DMS79 (cell line): ENCODE results near the gene TNNT3.

Experiments used
- DNase-seq: peaks from one replicate; lab custom pipeline; 2025; lab: John Stamatoyannopoulos, UW

Gene TNNT3

GRCh38 chr11:1896923-1897322 lies 22.6 kb upstream of the TNNT3 start:
- no peak for DNase-seq

- no peak for DNase-seq
These were observed 20.4 kb upstream of the TNNT3 start for GRCh38 chr11:1899090-1899489.

GRCh38 chr11:1899686-1900085 lies 19.8 kb upstream of the TNNT3 start:
- DNase-seq = no peak

DNA sequence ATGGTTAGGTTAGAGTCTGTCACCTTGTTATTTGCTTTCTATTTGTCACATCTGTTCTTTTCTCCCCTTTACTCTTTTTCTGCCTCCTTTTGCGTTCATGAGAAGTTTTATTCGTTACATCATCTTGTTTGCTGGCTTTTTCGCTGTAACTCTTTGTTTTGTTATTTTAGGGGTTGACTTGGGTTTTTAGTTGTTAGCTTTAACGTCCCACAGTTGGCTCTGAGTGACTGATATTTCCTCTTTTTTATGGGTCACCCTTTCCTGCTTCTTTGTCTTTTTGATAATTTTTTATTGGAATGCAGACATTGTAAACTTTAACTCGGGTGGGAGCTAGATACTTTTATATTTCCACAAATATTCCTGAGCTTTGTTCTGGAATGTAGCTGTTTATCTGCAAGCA lies 13.3 kb upstream of the TNNT3 start:
- no peak for DNase-seq

DNA sequence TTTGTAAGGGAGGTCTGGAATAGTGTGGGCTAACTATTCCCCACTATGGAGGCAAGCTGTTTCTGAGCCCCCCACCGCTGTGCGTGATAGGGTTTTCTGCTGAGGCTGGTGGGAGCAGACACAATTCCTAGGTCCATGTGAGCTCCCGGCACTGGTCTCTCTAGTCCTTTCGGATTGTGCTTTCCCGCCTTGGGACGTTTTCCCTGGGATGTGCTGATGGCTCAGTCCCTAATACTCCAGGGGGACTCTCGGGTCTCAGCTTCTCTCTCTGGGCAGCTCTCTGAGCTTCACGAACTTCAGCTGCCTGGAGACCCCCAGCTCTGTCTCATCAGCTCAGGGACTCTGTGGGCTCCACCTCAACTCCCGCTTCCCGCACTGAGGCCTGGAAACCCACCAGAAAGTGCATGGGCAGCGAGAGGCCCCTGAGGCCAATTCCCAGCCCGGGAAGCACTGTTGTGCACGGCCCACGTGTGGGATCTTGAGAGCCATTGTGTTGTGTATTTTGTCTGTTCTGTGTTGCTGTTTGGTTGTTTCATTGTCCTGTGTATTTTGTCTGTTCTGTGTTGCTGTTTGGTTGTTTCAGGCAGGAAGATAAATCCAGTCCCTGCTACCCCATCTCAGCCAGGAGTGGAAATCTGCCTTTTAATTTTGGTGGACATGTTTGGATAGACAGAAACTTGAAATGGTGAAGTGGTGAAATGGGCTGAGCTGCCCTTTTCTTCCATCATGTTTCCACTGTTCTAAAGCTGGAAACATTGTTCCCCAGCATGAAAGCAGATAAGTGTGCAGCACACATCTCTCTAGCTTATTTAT lies 12.7 kb upstream of the TNNT3 start:
- no peak for DNase-seq

DNA sequence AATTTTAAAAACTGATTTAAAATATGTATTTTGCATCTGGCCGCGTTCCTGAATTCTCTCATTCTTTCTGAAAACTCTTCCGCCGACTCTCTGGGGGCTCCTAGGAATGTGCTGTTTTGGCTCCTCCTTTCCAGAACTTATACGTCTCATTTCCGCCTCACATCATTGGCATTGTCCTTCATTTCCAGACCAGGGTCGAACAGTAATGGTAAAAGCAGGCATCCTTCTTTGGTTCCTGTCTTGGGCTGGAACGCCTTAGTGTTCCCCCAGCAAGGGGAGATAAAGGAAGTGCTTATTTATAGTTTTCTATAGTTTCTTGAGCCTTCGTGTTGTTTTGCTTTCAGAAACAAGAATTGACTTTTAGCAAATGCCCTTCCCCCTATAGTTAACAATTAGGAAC lies 10.9 kb upstream of the TNNT3 start:
- no peak for DNase-seq

DNA sequence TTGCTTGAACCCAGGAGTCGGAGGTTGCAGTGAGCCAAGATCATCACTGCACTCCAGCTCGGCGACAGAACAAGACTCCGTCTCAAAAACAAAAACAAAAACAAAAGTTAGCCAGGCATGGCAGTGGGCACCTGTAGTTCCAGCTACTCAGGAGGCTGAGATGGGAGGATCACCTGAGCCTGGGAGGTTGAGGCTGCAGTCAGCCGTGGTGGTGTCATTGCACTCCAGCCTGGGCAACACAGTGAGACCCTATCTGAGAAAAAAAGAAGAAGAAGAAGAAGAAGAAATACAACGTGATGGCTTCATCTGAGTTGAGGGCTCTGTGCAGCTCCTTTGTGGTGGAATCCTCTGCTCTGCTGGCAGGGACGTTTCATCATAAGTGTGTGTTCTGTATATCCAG lies 10.0 kb upstream of the TNNT3 start:
- DNase-seq = no peak

GRCh38 chr11:1912289-1912878 lies 7.1 kb upstream of the TNNT3 start:
- no peak for DNase-seq

- DNase-seq = no peak
These were observed 6.0 kb upstream of the TNNT3 start for GRCh38 chr11:1913271-1914060.

GRCh38 chr11:1915795-1916131 lies 3.7 kb upstream of the TNNT3 start:
- DNase-seq = no peak

DNA sequence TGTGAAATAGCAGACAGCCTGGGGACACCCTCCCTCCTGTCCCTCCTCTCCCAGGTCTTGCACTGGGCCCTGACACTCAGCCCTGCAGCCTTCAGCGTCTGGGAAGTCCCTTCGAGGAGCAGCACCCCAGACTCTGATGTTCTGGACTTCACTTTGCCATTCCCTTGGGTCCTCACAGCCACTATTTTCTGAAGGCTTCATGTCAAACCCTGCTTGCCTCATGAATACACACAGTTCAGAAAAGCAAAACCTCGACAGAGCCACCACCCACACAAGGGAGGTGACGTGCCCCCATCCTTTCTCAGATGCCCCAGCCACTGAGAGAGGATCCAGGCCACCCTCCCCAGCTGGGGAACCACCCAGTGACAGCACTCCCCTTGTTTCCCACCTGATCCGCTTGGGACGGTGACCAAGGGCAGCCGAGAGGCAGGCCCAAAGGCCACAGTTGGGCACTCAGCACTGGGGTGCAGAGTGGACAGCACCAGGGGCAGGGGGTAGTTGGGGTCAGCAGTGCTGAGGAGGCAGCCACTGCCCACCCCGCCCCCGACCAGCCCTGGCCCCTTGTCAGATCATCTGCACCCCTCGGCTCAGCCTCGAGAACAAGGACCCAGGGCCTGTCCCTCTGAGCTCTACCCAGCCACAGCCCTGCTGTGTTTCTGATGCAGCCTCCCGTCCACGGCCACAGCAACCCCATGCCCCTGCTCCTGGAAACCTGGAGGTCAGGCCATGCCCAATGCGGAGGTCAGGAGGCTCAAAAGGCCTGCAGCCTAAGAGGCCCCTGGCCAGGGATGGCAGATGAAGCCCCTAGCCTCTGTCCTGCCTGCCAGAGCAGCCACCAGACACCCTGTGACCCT lies 3.1 kb upstream of the TNNT3 start:
- no peak for DNase-seq

GRCh38 chr11:1916986-1917522 lies 2.4 kb upstream of the TNNT3 start:
- DNase-seq = no peak

GRCh38 chr11:1917523-1918435 lies 1.7 kb upstream of the TNNT3 start:
- no peak for DNase-seq

GRCh38 chr11:1918436-1919315 lies 827 bp upstream of the TNNT3 start:
- no peak for DNase-seq

GRCh38 chr11:1920128-1920908 lies 815 bp downstream of the TNNT3 start:
- no peak for DNase-seq

- DNase-seq = no peak
These were observed 1.5 kb downstream of the TNNT3 start for GRCh38 chr11:1920909-1921573.

GRCh38 chr11:1921574-1922141 lies 2.2 kb downstream of the TNNT3 start:
- no peak for DNase-seq

GRCh38 chr11:1922481-1923081 lies 3.1 kb downstream of the TNNT3 start:
- no peak for DNase-seq
